ENCODE data around the gene FCRL4.

FCRL4 gene

DNA sequence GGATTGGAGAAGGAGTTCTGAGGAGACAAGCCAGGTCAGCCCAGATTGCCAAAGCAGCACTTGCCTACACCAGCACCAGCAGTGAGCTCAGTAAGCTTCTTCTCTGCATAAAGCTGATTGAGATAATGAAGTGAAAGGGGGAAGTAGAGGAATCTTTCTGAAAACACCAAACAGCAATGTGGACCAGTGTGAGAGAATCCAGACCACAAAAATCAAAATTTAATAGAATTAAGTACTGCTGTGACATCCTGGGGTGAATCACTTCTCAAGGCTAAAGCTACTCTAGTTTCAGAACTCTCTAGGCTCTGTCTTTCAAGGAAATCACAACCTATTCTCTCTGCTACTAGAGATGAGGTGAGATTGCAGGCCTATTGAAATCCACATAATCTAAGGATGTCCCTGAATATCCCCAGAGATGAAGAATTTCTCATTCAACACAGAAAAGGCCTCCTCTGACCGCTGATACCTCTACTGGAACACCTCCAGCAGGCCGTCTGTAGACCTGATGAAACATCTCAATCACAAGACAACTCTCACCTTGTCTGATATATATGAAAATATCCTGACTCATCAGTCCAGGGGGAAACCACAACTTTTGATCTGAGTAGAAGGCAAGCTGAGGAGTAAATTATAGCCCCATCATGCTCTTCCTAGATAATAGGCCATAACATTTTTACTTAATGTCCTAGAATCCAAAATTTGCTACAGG, at the start of gene FCRL4:
Gene FCRL4, minus strand, starts transcription at position 127 of the 709 bp plus-strand sequence. CDS start 141 bp downstream, outside the sequence.
- TF ChIP-seq GLIS3 (CRISPR knock-in tag; IDR thresholded peaks at IDR 0.05) (no peak), TOX (CRISPR knock-in tag; IDR thresholded peaks at IDR 0.05; ENCODE audit: borderline replicate concordance) (no peak), RARB (CRISPR knock-in tag; IDR thresholded peaks at IDR 0.05) (no peak)
- ATAC-seq = no peak

DNA sequence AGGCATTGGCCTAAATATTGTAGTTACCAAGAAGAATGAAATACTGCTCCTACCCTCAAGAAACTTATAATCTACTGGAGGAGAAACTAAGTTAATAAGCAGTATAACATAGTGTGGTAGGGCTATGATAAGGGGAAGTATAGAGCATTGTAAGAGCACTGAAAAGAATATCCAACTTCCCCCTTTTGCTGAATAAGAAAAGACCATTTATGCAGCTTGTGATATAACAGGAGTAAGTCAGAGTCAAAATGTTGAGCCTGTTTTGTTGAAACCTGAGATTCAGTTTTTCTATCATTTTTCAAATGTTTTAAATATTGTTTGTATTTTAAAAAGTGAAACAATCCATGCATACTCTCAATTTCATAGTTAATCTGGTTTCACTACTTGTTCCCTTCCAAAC, 48.3 kb upstream of the FCRL4 start:
- TF ChIP-seq OSR1 (CRISPR knock-in tag; IDR thresholded peaks at IDR 0.05) (no peak), ZFP3 (CRISPR knock-in tag; IDR thresholded peaks at IDR 0.05) (no peak), ARNTL (CRISPR knock-in tag; IDR thresholded peaks at IDR 0.05; ENCODE audit: borderline replicate concordance, low read depth) (no peak), ZNF70 (CRISPR knock-in tag; IDR thresholded peaks at IDR 0.05) (no peak)
- no peak for ATAC-seq

DNA sequence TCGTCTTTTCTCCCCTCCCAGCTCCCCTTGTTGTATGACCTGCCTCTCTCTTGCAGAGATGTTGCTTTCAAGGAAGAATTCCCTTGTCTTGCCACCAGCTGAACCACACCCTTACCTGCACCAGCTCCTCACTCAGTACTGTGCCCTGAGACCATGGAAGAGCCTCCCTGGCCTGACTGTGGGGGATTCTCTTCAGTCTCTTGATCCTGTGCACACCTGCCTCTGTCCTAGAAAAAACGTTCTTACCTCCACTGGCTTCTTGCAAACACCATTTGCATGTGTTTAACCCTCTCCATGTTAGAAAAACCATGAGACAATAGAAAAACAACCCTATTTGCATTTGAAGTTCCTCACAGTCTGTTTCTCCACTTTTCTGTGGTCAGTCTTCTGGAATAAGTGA, 43.3 kb upstream of the FCRL4 start:
- TF ChIP-seq, protein P1, sequence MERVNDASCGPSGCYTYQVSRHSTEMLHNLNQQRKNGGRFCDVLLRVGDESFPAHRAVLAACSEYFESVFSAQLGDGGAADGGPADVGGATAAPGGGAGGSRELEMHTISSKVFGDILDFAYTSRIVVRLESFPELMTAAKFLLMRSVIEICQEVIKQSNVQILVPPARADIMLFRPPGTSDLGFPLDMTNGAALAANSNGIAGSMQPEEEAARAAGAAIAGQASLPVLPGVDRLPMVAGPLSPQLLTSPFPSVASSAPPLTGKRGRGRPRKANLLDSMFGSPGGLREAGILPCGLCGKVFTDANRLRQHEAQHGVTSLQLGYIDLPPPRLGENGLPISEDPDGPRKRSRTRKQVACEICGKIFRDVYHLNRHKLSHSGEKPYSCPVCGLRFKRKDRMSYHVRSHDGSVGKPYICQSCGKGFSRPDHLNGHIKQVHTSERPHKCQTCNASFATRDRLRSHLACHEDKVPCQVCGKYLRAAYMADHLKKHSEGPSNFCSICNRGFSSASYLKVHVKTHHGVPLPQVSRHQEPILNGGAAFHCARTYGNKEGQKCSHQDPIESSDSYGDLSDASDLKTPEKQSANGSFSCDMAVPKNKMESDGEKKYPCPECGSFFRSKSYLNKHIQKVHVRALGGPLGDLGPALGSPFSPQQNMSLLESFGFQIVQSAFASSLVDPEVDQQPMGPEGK (CRISPR knock-in tag; IDR thresholded peaks at IDR 0.05; ENCODE audit: borderline replicate concordance) = no peak
- TF ChIP-seq, protein P2, sequence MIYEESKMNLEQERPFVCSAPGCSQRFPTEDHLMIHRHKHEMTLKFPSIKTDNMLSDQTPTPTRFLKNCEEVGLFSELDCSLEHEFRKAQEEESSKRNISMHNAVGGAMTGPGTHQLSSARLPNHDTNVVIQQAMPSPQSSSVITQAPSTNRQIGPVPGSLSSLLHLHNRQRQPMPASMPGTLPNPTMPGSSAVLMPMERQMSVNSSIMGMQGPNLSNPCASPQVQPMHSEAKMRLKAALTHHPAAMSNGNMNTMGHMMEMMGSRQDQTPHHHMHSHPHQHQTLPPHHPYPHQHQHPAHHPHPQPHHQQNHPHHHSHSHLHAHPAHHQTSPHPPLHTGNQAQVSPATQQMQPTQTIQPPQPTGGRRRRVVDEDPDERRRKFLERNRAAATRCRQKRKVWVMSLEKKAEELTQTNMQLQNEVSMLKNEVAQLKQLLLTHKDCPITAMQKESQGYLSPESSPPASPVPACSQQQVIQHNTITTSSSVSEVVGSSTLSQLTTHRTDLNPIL (CRISPR knock-in tag; IDR thresholded peaks at IDR 0.05; ENCODE audit: low read depth) = no peak
- TF ChIP-seq ARNTL (CRISPR knock-in tag; IDR thresholded peaks at IDR 0.05; ENCODE audit: borderline replicate concordance, low read depth) (no peak), GLIS3 (CRISPR knock-in tag; IDR thresholded peaks at IDR 0.05) (no peak), ZC3H10 (CRISPR knock-in tag; IDR thresholded peaks at IDR 0.05) (no peak), TOX (CRISPR knock-in tag; IDR thresholded peaks at IDR 0.05; ENCODE audit: borderline replicate concordance) (no peak), CSDC2 (CRISPR knock-in tag; IDR thresholded peaks at IDR 0.05) (no peak), ZFP30 (CRISPR knock-in tag; IDR thresholded peaks at IDR 0.05) (no peak), PPARA (CRISPR knock-in tag; IDR thresholded peaks at IDR 0.05; ENCODE audit: borderline replicate concordance) (no peak), RARB (CRISPR knock-in tag; IDR thresholded peaks at IDR 0.05) (no peak)
- TF ChIP-seq, protein P3, sequence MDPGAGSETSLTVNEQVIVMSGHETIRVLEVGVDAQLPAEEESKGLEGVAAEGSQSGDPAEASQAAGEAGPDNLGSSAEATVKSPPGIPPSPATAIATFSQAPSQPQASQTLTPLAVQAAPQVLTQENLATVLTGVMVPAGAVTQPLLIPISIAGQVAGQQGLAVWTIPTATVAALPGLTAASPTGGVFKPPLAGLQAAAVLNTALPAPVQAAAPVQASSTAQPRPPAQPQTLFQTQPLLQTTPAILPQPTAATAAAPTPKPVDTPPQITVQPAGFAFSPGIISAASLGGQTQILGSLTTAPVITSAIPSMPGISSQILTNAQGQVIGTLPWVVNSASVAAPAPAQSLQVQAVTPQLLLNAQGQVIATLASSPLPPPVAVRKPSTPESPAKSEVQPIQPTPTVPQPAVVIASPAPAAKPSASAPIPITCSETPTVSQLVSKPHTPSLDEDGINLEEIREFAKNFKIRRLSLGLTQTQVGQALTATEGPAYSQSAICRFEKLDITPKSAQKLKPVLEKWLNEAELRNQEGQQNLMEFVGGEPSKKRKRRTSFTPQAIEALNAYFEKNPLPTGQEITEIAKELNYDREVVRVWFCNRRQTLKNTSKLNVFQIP (CRISPR knock-in tag; IDR thresholded peaks at IDR 0.05; ENCODE audit: borderline replicate concordance, low read depth) = no peak
- ATAC-seq = no peak

DNA sequence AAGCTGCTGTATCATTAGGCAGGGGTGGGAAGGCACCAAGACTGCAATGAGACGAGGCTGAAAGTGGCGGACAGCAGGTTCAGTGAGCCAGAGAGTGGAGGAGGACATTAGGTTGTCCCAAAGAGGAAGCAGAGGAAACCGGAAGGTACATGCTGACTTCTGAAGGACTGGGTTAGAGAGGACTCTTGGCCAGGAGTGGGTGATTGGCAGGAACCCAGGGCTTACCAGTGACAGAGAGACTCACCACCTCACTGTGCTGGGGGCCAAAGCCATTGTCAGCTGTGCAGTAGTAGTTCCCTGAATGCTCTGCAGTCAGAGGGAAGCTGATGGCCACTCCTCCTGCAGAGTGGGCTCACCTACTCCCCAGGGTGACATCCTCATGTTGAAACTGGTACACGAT, 41.9 kb upstream of the FCRL4 start:
- no peak for ATAC-seq
- TF ChIP-seq GLIS3 (CRISPR knock-in tag; IDR thresholded peaks at IDR 0.05) (no peak), ZNF70 (CRISPR knock-in tag; IDR thresholded peaks at IDR 0.05) (no peak), TCF4 (CRISPR knock-in tag; IDR thresholded peaks at IDR 0.05; ENCODE audit: borderline replicate concordance) (no peak), TOX (CRISPR knock-in tag; IDR thresholded peaks at IDR 0.05; ENCODE audit: borderline replicate concordance) (no peak), ESRRG (CRISPR knock-in tag; IDR thresholded peaks at IDR 0.05) (no peak), ZFP30 (CRISPR knock-in tag; IDR thresholded peaks at IDR 0.05) (no peak), ZFP3 (CRISPR knock-in tag; IDR thresholded peaks at IDR 0.05) (no peak)
- TF ChIP-seq, protein P2 (CRISPR knock-in tag; IDR thresholded peaks at IDR 0.05; ENCODE audit: low read depth) = no peak
- TF ChIP-seq, protein P4, sequence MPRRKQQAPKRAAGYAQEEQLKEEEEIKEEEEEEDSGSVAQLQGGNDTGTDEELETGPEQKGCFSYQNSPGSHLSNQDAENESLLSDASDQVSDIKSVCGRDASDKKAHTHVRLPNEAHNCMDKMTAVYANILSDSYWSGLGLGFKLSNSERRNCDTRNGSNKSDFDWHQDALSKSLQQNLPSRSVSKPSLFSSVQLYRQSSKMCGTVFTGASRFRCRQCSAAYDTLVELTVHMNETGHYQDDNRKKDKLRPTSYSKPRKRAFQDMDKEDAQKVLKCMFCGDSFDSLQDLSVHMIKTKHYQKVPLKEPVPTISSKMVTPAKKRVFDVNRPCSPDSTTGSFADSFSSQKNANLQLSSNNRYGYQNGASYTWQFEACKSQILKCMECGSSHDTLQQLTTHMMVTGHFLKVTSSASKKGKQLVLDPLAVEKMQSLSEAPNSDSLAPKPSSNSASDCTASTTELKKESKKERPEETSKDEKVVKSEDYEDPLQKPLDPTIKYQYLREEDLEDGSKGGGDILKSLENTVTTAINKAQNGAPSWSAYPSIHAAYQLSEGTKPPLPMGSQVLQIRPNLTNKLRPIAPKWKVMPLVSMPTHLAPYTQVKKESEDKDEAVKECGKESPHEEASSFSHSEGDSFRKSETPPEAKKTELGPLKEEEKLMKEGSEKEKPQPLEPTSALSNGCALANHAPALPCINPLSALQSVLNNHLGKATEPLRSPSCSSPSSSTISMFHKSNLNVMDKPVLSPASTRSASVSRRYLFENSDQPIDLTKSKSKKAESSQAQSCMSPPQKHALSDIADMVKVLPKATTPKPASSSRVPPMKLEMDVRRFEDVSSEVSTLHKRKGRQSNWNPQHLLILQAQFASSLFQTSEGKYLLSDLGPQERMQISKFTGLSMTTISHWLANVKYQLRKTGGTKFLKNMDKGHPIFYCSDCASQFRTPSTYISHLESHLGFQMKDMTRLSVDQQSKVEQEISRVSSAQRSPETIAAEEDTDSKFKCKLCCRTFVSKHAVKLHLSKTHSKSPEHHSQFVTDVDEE (CRISPR knock-in tag; IDR thresholded peaks at IDR 0.05) = no peak
- TF ChIP-seq, protein P3 (CRISPR knock-in tag; IDR thresholded peaks at IDR 0.05; ENCODE audit: borderline replicate concordance, low read depth) = no peak
